Stimulated activated CD8-positive, alpha-beta memory T cell treated with anti-CD3 and anti-CD28 coated beads, Interleukin-4, amount 100 ng/mL, for 48 hours (primary cell): ENCODE measurements around the gene YJU2.
"Not testable (repeated sequence)": the region's sequence is repeated elsewhere in the genome, so short reads cannot be mapped to it uniquely, and the experiment has no call there.

ENCODE experiments used
- DNase-seq: peaks from one replicate; pipeline ENCODE4 v3.0.0-alpha.2; 2020

YJU2 gene

DNA sequence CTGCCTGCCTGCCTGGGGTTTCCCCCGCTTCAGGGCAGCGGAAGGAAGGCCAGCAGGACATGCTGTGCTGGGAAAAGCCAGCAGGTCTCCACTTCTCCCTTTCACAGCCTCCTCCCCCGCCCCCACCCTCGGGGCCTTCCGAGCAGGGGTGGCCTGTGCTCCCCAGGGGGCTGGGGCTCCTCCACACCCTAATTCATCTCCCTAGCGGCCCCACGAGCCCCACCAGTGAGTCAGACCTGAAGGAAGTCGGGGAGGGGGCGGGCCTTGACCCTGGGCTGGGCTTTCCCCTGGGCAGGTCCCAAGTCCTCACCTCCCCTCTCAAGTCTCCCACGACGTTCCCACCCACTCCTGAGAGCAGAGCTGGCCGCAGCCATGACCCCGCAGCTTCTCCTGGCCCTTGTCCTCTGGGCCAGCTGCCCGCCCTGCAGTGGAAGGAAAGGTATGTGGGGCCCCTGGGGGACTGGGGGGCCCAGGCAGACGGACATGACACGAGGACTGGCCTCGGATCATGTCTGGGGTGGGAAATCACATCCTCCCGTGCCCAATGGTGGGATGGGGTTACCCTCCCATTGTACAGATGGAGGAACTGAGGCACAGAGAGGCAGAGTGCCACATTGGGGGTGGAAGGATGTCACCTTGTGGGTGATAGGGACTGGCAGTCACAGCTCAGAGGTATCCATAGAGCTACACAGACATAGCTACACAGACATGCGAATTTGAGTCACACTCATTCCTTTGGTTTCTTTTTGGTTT is 17.5 kb upstream of the YJU2 start, which contains the start of gene EBI3:
Gene EBI3 (plus strand): TSS at position 345 of the 753 bp plus-strand sequence. CDS start 28 bp downstream, at position 373.
- peak; percentile 79 for DNase-seq

DNA sequence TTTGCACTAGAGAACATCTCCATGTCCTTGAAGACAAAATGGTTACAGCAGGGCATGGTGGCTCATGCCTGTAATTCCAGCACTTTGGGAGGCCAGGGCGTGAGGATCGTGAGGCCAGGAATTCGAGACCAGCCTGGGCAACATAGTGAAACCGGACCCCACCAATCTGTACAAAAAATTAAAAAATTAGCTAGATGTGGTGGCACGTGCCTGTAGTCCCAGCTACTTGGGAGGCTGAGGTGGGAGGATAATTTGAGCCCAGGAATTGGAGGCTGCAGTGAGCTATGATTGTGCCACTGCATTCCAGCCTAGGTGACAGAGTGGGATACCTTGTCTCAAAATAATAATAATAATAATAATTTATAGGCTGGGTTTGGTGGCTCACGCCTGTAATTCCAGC is 16.6 kb upstream of the YJU2 start:
- DNase-seq: not testable (repeated sequence)

DNA sequence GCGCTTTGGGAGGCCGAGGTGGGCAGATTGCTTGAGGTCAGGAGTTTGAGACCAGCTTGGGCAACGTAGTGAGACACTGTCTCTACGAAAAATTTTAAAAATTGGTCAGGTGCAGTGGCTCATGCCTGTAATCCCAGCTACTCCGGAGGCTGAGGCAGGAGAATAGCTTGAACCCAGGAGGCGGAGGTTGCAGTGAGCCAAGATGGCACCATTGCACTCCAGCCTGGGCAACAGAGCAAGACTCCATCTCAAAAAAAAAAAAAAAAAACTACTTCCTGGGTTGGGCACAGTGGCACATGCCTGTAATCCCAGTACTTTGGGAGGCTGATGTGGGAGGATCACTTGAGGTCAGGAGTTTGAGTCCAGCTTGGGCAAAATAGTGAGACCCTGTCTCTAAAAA is 15.4 kb upstream of the YJU2 start:
- DNase-seq: not testable (repeated sequence)

DNA sequence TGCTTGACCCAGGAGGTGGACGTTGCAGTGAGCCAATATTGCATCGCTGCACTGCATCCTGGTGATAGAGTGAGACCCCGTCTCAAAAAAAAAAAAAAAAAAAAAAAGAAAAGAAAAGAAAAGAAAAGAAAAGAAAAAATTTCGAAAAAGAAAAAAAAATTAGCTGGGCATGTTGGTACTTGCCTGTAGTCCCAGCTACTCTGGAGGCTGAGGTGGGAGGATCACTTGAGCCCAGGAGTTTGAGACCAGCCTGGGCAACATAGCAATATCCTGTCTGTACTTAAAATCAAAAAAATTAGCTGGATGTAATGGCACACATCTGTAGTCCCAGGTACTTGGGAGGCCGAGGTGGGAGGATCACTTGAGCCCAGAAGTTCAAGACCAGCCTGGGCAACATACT is 14.7 kb upstream of the YJU2 start:
- DNase-seq: not testable (repeated sequence)

DNA sequence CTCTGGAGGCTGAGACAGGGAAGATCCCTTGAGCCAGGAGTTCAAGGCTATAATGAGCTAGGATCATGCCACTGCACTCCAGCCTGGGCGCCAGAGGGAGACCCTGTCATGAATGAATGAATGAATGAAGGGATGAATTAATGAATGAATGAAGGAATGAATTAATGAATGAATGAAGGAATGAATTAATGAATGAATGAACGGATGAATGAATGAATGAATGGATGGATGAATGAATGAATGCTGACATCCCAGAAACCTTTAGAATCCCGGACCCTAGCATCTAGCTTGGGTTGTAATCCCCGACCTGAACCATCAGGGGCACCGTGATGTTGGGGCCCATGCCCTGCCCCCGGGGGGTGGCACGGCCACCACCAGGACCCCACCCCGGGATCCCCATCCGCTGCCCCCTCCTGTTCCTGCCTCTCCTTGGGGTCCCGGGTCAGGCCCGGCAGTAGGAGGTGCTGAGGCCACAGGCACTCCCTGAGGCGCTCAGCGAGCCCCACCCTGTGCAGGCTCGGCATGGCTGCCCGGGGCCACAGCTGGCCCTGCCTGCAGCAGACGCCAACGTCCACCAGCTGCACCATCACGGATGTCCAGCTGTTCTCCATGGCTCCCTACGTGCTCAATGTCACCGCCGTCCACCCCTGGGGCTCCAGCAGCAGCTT is 14.1 kb upstream of the YJU2 start:
- DNase-seq: no peak

DNA sequence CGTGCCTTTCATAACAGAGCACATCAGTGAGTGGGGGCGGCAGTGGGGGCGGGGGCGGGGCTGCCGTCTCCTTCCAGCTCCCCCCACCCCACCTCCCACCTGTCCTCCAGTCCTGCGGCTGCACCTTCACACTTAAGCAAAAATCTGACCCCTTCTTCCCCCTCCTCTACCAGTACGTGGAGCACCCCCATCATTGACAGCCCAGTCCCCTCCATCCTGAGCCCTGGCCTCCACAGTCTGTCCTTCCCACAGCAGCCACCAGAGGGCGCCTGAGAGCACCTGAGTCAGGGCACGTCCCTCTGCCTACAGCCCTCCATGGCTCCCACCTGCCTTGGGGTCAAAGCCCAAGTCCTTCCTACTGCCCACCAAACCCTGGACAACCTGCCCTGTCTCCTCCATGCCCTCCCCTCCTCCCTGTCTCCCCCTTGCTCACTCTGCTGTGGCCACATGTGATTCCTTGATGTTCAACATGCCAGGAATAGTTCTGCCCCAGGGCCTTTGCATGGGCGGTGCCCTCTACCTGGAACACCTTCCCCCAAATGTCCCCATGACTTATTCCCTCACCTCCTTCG is 13.5 kb upstream of the YJU2 start:
- peak; percentile 93 for DNase-seq

DNA sequence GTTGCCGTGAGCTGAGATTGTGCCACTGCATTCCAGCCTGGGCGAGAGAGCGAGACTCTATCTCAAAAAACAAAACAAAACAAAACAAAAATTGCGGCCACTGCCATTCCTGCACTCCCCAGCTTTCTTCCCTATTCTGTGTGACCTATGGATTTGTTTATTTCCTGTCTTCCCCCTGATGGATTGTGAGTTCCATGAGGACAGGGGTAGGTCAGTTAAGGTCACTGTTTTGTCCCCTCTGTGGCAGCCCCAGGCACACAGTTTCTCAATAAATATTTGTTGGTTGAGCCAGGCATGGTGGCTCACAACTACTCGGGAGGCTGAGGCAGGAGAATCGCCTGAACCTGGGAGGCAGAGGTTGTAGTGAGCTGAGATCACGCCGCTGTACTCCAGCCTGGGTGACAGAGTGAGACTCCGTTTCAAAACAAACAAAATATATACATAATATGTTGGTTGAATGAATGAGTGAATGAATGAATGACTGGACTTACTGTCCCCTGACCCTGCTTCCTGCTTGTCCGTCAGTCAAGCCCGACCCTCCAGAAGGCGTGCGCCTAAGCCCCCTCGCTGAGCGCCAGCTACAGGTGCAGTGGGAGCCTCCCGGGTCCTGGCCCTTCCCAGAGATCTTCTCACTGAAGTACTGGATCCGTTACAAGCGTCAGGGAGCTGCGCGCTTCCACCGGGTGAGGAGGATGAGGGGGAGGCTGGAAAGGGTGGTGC is 12.6 kb upstream of the YJU2 start:
- no peak for DNase-seq

DNA sequence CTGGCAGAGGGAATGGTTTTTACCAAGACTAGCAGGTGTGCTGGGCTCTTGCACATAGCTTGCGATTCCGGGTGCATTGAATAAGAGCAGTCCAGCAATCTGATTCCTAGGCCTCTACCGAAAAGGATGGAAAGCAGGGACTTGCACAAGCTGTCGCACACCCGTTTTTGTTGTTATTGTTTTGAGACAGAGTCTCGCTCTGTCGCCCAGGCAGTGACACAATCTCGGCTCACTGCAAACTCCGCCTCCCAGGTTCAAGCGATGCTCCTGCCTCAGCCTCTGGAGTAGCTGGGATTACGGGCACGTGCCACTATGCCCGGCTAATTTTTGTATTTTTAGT is 12.0 kb upstream of the YJU2 start:
- no peak for DNase-seq

DNA sequence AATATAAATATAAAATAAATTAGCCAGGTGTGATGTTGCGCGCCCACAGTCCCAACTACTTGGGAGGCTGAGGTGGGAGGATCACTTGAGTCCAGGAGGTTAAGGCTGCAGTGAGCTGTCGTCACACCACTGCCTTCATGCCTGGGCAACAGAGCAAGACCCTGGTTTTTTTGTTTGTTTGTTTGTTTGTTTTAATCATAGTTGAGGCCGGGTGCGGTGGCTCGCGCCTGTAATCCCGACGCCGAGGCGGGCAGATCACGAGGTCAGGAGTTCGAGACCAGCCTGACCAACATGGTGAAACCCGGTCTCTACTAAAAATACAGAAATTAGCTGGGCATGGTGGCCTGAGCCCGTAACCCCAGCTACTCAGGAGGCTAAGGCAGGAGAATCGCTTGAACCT is 9.4 kb upstream of the YJU2 start:
- DNase-seq: not testable (repeated sequence)

DNA sequence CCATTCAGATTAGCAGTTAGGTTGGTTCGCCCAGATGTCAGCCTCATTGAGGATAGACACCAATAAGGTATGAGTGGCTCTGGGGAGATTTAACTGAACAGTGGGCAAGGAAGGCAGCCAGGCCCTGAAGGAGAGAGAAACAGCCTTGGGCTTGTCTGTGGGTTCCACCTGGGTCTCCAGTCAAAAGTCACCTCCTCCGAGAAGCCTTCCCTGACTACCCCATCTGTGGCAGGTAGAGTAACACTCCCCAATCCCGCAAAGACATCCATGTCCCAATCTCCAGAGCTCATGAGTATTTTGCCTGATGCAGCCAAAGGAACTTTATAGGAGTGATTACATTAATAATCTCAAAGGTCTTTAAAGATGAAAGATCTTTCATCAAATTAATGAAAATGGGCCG is 8.0 kb upstream of the YJU2 start:
- DNase-seq: no peak

DNA sequence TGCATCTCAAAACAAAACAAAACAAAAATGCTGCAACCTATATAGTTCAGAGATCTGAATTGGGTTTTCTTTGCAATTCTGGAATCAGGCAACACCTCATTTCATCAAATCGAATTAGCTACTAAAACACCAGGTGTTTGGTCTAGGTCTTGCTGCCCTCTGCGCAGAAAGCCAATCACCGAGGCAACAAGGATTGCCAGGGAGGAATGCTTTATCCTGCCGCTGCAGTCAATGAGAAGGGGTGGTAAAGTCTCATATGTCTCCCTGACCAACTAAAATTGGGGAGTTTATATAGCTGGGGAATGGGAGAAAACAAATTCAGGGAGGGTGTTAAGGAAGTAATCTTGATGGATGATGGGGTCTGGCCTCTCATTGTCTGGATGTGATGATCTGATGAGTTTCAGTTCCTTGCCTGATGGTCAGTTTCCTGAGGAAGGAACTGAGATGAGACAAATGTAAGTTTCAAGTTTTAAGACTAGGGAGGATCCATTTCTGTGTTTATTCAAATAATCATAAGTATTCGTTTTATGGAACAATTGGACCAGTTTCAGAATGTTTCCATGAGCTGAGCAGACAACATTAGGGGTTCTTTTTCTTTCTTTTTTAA is 5.0 kb upstream of the YJU2 start:
- DNase-seq: no peak

DNA sequence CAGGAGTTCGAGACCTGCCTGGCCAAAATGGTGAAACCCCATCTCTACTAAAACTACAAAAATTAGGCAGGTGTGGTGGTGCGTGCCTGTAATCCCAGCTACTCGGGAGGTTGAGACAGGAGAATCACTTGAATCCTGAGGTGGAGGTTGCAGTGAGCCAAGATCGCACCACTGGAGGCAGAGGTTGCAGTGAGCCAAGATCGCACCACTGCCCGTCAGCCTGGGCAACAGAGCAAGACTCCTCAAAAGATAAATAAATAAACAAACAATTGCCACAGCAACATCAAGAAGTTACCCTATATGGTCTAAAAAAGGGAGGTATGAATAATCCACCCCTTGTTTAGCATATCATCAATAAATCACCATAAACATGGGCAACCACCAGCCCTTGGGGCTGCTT is 942 bp upstream of the YJU2 start:
- DNase-seq: not testable (repeated sequence)

DNA sequence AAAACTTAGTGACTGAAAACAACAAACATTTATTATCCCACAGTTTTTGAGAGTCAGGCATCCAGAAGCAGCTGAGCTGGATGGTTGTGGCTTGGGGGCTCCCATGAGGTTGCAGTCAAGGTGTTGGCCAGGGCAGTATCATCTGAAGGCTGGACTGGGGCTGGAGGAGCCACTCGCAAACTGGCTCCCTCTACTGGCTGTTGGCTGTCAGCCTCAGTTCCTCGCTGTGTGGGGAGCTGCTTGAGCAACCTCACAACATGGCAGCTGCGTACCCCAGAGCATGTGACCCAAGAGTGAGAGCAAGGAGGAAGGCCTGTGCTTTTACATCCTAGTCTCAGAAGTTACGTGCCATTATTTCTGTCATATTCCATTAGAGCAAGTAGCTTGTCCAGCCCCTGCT is 9.7 kb downstream of the YJU2 start:
- no peak for DNase-seq

DNA sequence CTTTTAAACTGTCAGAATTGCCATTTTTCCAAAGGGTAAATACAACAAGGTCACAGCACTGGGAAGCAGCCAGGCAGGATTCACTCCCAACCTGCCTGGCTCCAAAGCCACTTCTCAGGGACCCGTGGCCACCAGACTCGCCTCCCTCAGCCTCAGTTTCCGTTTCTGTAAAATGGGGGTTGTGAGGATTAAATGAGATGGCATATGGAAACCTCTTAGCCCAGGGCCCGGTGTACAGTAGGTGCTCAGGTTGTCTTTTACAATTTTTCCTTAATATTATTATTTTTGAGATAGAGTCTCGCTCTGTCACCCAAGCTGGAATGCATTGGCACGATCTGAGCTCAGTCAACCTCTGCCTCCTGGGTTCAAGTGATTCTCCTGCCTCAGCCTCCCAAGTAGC is 10.1 kb downstream of the YJU2 start:
- no peak for DNase-seq

DNA sequence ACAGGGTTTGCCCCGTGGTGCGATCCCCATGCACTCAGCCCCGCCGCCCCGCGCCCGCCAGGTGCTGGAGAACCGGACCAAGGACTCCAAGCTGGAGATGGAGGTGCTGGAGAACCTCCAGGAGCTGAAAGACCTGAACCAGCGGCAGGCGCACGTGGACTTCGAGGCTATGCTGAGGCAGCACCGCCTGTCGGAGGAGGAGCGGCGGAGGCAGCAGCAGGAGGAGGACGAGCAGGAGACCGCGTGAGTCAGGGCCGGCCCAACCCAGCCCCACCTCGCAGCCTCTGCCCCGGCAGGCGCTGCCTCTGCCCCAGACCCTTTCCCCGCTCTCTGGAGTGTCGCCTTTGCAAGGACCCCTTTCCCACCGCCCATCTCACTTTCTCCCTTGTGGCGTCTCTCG is 11.3 kb downstream of the YJU2 start:
- DNase-seq: no peak

DNA sequence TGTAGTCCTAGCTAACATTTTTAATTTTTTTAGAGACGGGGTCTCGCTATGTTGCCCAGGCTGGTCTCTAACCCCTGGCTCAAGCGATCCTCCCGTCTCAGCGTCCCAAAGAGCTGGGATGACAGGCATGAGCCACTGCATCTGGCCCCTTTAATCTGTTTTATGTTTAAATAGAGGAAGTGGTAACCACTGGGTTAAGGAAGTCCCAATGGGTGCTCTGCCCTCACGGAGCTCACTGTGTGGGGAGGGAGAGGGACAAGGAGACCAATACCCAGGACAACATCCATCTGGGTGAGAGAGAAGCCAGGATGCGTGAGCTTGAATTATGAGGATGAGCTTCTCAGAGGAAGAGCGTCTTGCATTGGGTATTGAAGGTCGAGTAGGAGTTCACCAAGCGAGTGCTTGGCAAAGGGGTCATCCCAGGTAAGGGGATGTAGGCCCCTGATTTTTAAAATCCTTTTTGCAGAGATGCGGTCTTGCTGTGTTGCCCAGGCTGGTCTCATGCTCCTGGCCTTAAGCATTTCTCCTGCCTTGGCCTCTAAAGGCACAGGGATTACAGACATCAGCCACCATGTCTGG is 13.8 kb downstream of the YJU2 start:
- DNase-seq: no peak

DNA sequence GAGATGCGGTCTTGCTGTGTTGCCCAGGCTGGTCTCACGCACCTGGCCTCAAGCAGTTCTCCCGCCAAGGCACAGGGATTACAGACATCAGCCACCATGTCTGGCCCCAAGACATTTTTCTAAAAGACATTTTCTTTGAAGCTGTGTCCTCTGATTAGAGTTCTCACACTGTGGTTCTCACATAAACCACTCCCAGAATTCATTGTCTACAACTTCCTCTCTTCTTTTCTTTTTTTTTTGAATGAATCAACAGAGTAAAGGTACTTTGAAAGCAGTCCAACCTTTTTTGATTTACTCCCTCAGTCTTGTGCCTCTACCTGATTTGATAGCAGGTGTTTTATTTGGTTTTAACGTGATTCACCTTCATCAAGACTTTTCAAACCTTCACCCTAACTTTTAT is 17.9 kb downstream of the YJU2 start:
- DNase-seq: no peak

DNA sequence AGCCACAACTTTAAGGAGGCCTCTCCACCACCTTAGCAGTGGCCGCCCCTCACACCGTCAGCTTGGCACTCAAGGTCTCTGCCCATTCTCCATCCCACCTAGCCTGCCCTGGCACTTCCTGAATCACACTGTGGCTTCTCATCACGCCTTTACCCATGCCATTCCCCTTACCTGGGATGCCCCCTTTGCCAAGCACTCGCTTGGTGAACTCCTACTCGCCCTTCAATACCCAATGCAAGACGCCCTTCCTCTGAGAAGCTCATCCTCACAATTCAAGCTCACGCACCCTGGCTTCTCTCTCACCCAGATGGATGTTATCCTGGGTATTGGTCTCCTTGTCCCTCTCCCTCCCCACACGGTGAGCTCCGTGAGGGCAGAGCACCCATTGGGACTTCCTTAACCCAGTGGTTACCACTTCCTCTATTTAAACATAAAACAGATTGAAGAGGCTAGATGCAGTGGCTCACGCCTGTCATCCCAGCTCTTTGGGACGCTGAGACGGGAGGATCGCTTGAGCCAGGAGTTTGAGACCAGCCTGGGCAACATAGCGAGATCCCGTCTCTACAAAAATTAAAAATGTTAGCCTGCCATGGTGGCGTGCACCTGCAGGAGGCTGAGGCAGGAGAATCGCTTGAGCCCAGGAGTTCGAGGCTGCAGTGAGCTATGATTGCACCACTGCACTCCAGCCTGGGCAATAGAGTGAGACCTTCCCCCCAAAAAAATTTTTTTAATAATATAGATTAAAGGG is 19.5 kb downstream of the YJU2 start:
- no peak for DNase-seq

DNA sequence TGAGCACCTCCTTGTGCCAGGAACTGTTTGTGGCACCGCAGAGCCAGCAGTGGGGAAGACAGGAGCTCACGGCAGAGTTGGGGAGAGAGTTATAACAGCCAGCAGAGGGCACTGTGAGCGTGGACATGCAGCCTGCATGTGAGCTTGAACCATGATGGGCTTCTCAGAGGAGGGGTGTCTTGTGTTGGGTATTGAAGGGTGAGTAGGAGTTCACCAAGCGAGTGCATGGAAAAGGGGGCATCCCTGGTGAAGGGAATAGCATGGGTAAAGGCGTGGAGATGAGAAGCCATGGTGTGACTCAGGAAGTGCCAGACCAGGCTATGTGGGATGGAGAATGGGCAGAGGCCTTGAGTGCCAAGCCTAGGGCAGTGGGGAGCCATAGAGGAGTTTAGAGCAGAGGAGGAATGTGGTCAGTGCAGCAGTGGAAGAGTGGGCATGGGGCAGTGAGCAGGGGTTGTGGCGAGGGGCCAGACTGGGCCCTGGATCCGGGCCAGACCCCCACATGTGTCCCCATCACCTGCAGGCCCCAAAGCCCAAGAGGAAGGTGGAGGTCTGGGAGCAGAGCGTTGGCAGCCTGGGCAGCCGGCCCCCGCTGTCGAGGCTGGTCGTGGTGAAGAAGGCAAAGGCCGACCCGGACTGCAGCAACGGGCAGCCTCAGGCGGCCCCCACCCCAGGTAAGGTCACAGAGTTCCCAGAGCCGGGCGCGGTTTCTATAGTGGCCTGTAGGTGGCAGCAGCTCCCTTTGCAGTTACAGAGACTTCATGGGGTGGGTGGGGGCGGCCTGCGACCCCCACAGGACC is 20.4 kb downstream of the YJU2 start:
- DNase-seq: peak; percentile 84

DNA sequence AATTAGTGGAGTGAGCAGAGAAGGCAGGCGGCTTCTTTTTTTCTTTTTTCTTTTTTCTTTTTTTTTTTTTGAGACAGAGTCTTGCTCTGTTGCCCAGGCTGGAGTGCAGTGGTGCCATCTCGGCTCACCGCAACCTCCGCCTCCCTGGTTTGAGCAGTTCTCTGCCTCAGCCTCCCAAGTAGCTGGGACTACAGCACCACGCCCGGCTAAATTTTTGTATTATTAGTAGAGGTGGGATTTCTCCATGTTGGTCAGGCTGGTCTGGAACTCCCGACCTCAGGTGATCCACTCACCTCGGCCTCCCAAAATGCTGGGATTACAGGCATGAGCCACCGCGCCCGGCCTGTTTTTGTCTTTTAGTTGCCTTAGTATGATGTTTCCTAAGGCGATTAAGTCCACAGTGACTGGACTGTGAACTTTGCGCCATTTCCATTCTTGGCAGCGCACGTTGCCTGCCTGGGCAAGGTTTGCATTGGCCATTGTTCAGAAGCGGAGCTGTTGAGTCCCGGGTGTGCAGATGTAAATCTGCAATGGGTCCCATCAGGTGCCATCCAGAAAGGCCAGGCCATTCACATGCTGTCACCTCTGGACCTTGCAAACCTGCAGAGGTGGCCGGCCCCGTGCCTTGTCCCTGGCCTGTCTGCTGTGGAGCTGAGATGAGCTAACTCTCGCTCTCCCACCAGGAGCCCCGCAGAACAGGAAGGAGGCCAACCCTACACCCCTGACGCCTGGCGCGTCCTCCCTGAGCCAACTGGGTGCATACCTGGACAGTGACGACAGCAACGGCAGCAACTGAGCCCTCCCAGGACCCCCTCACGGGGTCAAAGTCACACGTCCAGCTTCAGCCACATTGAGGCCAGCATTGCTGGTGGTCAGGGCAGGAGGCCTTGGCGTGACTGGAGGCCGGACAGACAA is 21.3 kb downstream of the YJU2 start:
- DNase-seq: no peak
